ENCODE measurements around the gene ZNF668.
"Not testable (repeated sequence)": the region's sequence is repeated elsewhere in the genome, so short reads cannot be mapped to it uniquely, and the experiment has no call there.

The ZNF668 gene

GRCh38 chr16:31100876-31101641 is 27.0 kb upstream of the ZNF668 start:
- not testable (repeated sequence) for DNase-seq

- no peak for DNase-seq
Observed at GRCh38 chr16:31099860-31100638, 26.0 kb upstream of the ZNF668 start.

GRCh38 chr16:31094424-31095120 is 20.5 kb upstream of the ZNF668 start, which contains the start of gene VKORC1:
VKORC1 (minus strand) TSS chr16:31094797; CDS start chr16:31094729, 68 bp downstream.
- peak; percentile 86 for DNase-seq

- DNase-seq = no peak
Observed at GRCh38 chr16:31094088-31094423, 20.0 kb upstream of the ZNF668 start.

- no peak for DNase-seq
Observed at GRCh38 chr16:31093132-31093703, 19.2 kb upstream of the ZNF668 start.

GRCh38 chr16:31092330-31092729 is 18.3 kb upstream of the ZNF668 start:
- DNase-seq = no peak

- no peak for DNase-seq
Observed at GRCh38 chr16:31090540-31090939, 16.5 kb upstream of the ZNF668 start.

GRCh38 chr16:31089199-31089598 is 15.2 kb upstream of the ZNF668 start:
- no peak for DNase-seq

GRCh38 chr16:31088459-31089183 is 14.6 kb upstream of the ZNF668 start, which contains the start of gene PRSS53:
PRSS53 (minus strand) TSS chr16:31088943; CDS start chr16:31088809, 134 bp downstream.
- no peak for DNase-seq

GRCh38 chr16:31087971-31088370 is 13.9 kb upstream of the ZNF668 start:
- no peak for DNase-seq

- DNase-seq = no peak
Observed at GRCh38 chr16:31087481-31087880, 13.4 kb upstream of the ZNF668 start.

GRCh38 chr16:31086629-31086906 is 12.5 kb upstream of the ZNF668 start:
- DNase-seq = no peak

- no peak for DNase-seq
Observed at GRCh38 chr16:31085873-31086628, 12.0 kb upstream of the ZNF668 start.

GRCh38 chr16:31085411-31085810 is 11.4 kb upstream of the ZNF668 start:
- DNase-seq = no peak

GRCh38 chr16:31084584-31085302 is 10.7 kb upstream of the ZNF668 start:
- no peak for DNase-seq

GRCh38 chr16:31083981-31084380 is 9.9 kb upstream of the ZNF668 start:
- no peak for DNase-seq

- no peak for DNase-seq
Observed at GRCh38 chr16:31083556-31083955, 9.5 kb upstream of the ZNF668 start.

GRCh38 chr16:31083081-31083480 is 9.0 kb upstream of the ZNF668 start:
- no peak for DNase-seq

GRCh38 chr16:31082368-31083045 is 8.5 kb upstream of the ZNF668 start:
- DNase-seq = no peak
